Kidney epithelial cell (primary cell): ENCODE measurements around the gene SURF1. TPM values are rescaled to one million over a fixed set of nuclear protein-coding genes. Genes with fewer than 3 reads are reported as not detected.

ENCODE experiments used
- DNase-seq: peaks from one replicate; pipeline ENCODE4 v3.0.0-alpha.2; 2010; ENCODE audit warnings: low read depth
- H3K27me3 ChIP-seq: 2 replicates; pipeline ENCODE4 v1.6.0; 2011; ENCODE audit warnings: low read length; ENCODE audit not compliant: control insufficient read depth, insufficient read depth
- H3K36me3 ChIP-seq: 2 replicates; pipeline ENCODE4 v1.5.1; 2011; ENCODE audit warnings: low read length; ENCODE audit not compliant: control insufficient read depth, insufficient read depth
- H3K4me3 ChIP-seq: 2 replicates; pipeline ENCODE4 v1.5.1; 2011; ENCODE audit warnings: low read depth, mild to moderate bottlenecking, control low read depth, low read length
- total RNA-seq: library from RNA; depleted of rRNA; stranded (reverse); fragments of >200 nt; gene quantifications from 2 replicates; pipeline ENCODE4 v1.2.3, GENCODE V29; 2015
- TF ChIP-seq, protein P1 (sequence below): IDR thresholded peaks from 2 replicates; pipeline ENCODE4 v1.5.1; 2011; ENCODE audit warnings: mild to moderate bottlenecking, moderate library complexity, low read length, control low read depth, inconsistent platforms; ENCODE audit not compliant: insufficient read depth, poor library complexity, severe bottlenecking

The SURF1 gene
- total RNA-seq, 1 donor from 2014 or later: 39.2 TPM

- DNase-seq: no peak
- H3K4me3 ChIP-seq: no peak overlapping the region
- peaks cover 10% of the 10 kb centered on the region for H3K36me3 ChIP-seq
- TF ChIP-seq, protein P1, sequence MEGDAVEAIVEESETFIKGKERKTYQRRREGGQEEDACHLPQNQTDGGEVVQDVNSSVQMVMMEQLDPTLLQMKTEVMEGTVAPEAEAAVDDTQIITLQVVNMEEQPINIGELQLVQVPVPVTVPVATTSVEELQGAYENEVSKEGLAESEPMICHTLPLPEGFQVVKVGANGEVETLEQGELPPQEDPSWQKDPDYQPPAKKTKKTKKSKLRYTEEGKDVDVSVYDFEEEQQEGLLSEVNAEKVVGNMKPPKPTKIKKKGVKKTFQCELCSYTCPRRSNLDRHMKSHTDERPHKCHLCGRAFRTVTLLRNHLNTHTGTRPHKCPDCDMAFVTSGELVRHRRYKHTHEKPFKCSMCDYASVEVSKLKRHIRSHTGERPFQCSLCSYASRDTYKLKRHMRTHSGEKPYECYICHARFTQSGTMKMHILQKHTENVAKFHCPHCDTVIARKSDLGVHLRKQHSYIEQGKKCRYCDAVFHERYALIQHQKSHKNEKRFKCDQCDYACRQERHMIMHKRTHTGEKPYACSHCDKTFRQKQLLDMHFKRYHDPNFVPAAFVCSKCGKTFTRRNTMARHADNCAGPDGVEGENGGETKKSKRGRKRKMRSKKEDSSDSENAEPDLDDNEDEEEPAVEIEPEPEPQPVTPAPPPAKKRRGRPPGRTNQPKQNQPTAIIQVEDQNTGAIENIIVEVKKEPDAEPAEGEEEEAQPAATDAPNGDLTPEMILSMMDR: no peak
- H3K27me3 ChIP-seq: no peaks in the 10 kb centered on the region
These were observed 6.2 kb downstream of the SURF1 start for GRCh38 chr9:133349965-133350616.

DNA sequence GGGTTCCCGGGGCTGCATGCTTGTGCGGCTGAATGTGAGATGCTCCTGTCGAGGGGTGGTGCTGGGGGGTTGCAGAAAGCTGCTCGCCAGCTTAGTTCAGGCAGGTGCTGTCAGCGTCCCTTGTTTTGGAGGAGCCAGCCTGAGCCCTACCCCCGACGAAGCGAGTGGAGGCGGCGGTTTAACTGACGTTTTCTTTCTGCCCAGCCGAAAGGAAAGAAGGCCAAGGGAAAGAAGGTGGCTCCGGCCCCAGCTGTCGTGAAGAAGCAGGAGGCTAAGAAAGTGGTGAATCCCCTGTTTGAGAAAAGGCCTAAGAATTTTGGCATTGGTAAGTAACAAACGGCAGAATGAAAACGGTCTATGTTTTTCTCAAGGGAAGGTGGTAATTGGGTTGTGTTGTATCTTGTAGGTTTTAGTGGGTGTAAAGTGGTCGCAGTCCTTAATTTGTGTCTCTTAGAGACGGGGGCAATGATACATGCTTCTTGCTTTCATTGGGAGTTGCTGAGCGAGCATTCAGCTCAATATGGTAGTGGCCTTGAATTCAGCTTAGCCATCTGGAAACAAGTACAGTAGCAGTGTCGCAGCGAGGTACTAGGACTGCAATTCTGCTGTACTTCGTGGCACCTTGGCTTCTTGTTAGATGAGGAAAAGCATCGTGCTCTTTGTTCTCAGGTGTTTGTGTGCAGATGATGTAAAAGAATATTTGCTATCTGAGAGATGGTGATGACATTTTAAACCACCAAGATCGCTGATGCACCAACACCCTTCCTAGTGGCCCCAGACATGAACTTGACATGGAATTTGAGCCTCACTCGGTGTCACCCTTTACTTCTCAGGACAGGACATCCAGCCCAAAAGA is 7.3 kb downstream of the SURF1 start:
- TF ChIP-seq, protein P1: no peak
- Histone ChIP-seq H3K36me3 (peaks cover 10% of the 10 kb centered on the region), H3K4me3 (peak overlapping the region; percentile 78), H3K27me3 (no peaks in the 10 kb centered on the region)
- DNase-seq: no peak

DNA sequence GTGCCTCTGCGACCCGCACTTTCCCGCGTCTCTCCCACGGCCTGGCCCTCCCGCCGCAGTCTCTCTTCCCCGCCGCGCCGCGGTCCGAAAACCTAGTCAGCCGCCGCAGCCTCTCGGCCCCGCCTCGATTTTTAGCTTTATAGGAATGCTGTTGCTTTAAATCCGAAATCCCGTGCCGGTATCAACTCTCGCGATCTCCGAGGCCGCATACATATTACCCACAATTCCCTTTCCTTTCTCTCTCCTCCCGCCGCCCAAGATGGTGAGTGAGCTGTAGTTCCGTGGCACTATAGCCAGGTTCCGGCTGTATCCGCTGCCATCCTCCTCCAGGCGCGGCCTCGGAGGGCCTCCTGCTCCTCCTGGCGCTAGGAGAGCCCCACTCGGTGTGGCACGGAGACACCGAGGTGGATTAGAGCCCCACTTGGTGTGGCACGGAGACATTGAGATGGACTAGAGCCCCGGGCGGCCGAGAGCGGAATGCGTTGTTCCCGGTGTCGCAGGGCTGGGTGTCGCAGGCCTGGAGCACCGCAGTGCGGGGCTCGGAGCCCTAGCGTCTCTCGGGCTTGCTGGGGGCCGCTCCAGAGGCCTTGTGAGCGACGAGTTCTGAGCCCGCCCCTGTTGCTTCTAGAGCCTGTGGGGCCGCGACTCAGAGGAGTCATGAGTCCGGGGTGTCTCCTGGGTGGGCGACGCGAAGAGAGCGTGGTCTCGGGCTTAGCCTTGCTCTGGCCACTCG is 8.1 kb downstream of the SURF1 start, which contains the start of the genes MED22 and RPL7A:
Gene MED22 (minus strand): TSS at position 147 of the 733 bp plus-strand sequence. CDS start 1,469 bp downstream, outside the sequence.
Gene RPL7A (plus strand): TSS at position 234 of the 733 bp plus-strand sequence. CDS start 26 bp downstream, at position 260.
- DNase-seq: peak; percentile 89
- peak within 1 kb of the TSS; percentile 78 for H3K4me3 ChIP-seq
- H3K27me3 ChIP-seq: no peaks in the 10 kb centered on the region
- H3K36me3 ChIP-seq: peaks cover 10% of the 10 kb centered on the region
- TF ChIP-seq, protein P1: no peak

GRCh38 chr9:133347515-133347984 is 8.7 kb downstream of the SURF1 start:
- H3K27me3 ChIP-seq: no peaks in the 10 kb centered on the region
- peak overlapping the region; percentile 78 for H3K4me3 ChIP-seq
- H3K36me3 ChIP-seq: peaks cover 12% of the 10 kb centered on the region
- TF ChIP-seq, protein P1: no peak
- DNase-seq: no peak

GRCh38 chr9:133346021-133346785 is 10.1 kb downstream of the SURF1 start:
- no peak for DNase-seq
- H3K4me3 ChIP-seq: peak overlapping the region; percentile 78
- peaks cover 9% of the 10 kb centered on the region for H3K36me3 ChIP-seq
- TF ChIP-seq, protein P1: no peak
- H3K27me3 ChIP-seq: no peaks in the 10 kb centered on the region
